HG03575 (cell line): ENCODE data around the gene STAT6.
"Not testable (repeated sequence)": the region's sequence is repeated elsewhere in the genome, so short reads cannot be mapped to it uniquely, and the experiment has no call there.

Experiments used
- ATAC-seq: cut with Tn5 transposase; IDR thresholded peaks from one replicate; pipeline ENCODE4 v1.9.1; 2021; ENCODE audit not compliant: unreplicated experiment, insufficient number of reproducible peaks, low FRiP score; ENCODE audit errors: extremely low read depth

The STAT6 gene

GRCh38 chr12:57128519-57129247 lies 17.5 kb upstream of the STAT6 start:
- no peak for ATAC-seq

- ATAC-seq = no peak
Measured at GRCh38 chr12:57127726-57128518, 16.8 kb upstream of the STAT6 start, which contains the start of gene LRP1. Gene LRP1 (plus strand): TSS chr12:57128483. CDS start chr12:57128965, 482 bp downstream.

GRCh38 chr12:57127101-57127725 lies 16.1 kb upstream of the STAT6 start:
- no peak for ATAC-seq

GRCh38 chr12:57126561-57126960 lies 15.4 kb upstream of the STAT6 start:
- ATAC-seq = no peak

- no peak for ATAC-seq
Measured at GRCh38 chr12:57126061-57126460, 14.9 kb upstream of the STAT6 start.

GRCh38 chr12:57124261-57124877 lies 13.2 kb upstream of the STAT6 start:
- ATAC-seq = no peak

GRCh38 chr12:57123813-57124212 lies 12.7 kb upstream of the STAT6 start:
- no peak for ATAC-seq

GRCh38 chr12:57120718-57121117 lies 9.6 kb upstream of the STAT6 start:
- not testable (repeated sequence) for ATAC-seq

- no peak for ATAC-seq
Measured at GRCh38 chr12:57119294-57120085, 8.3 kb upstream of the STAT6 start.

- no peak for ATAC-seq
Measured at GRCh38 chr12:57118711-57119271, 7.6 kb upstream of the STAT6 start.

- ATAC-seq = no peak
Measured at GRCh38 chr12:57116580-57117281, 5.6 kb upstream of the STAT6 start.

GRCh38 chr12:57112492-57113294 lies 1.5 kb upstream of the STAT6 start:
- ATAC-seq = no peak

GRCh38 chr12:57110104-57111030 lies 795 bp downstream of the STAT6 start:
- ATAC-seq = no peak

GRCh38 chr12:57109207-57110103 lies 1.7 kb downstream of the STAT6 start:
- ATAC-seq = no peak

GRCh38 chr12:57107456-57108155 lies 3.6 kb downstream of the STAT6 start:
- no peak for ATAC-seq
